H1 (cell line): Measurements from ENCODE around the gene NDUFS7. TPM values are rescaled to one million over a fixed set of nuclear protein-coding genes. Genes with fewer than 3 reads are reported as not detected.

Experiments used
- CTCF ChIA-PET: fragments of 300-600 bp; sonication (Branson Sonifier 250); formaldehyde crosslinking; loops from one replicate; lab custom pipeline; 2021; ENCODE audit not compliant: partially characterized antibody; lab: Charles Lee
- POLR2A ChIA-PET: fragments of 300-600 bp; sonication (Branson Sonifier 250); formaldehyde crosslinking; loops from one replicate; lab custom pipeline; 2021; ENCODE audit warnings: inconsistent platforms; ENCODE audit not compliant: partially characterized antibody; lab: Charles Lee
- DNase-seq, 2 experiments: peaks; one replicate each; pipeline versions ENCODE4 v3.0.0 to v3.0.0-alpha.2; 2010 to 2022; ENCODE audit warnings: low spot score in 2 of 2, low read depth in 1 of 2, mixed read lengths in 1 of 2
- FAIRE-seq: peaks from 2 replicates; lab custom pipeline; 2011; peaks lifted over from hg19 to GRCh38; lab: Jason Lieb, UNC
- H2AFZ ChIP-seq: 2 replicates; pipeline ENCODE4 v1.8.1; 2012; ENCODE audit warnings: low read length, inconsistent platforms
- H2AK5ac ChIP-seq: 2 replicates; pipeline ENCODE4 v1.6.1; 2013; ENCODE audit warnings: low read depth, low read length
- H2BK120ac ChIP-seq: replicated peaks from 2 replicates; pipeline ENCODE3; 2013; ENCODE audit warnings: low read depth, low read length, inconsistent platforms
- H2BK12ac ChIP-seq: 2 replicates; pipeline ENCODE4 v1.6.1; 2013; ENCODE audit warnings: low read depth, low read length
- H2BK15ac ChIP-seq: 2 replicates; pipeline ENCODE4 v1.6.1; 2013; ENCODE audit warnings: low read length
- H2BK20ac ChIP-seq: 2 replicates; pipeline ENCODE4 v1.6.1; 2013; ENCODE audit warnings: low read length
- H2BK5ac ChIP-seq: 2 replicates; pipeline ENCODE4 v1.6.1; 2013; ENCODE audit warnings: low read depth, low read length
- H3K14ac ChIP-seq: 2 replicates; pipeline ENCODE4 v1.6.1; 2013; ENCODE audit warnings: inconsistent platforms; ENCODE audit not compliant: insufficient read length
- H3K18ac ChIP-seq: 2 replicates; pipeline ENCODE4 v1.6.1; 2013; ENCODE audit warnings: low read length; ENCODE audit errors: extremely low read depth
- H3K23ac ChIP-seq: 2 replicates; pipeline ENCODE4 v1.6.1; 2013; ENCODE audit warnings: inconsistent platforms; ENCODE audit not compliant: insufficient read length
- H3K23me2 ChIP-seq: 2 replicates; pipeline ENCODE4 v1.6.1; 2013; ENCODE audit warnings: low read depth, low read length
- H3K27ac ChIP-seq: 2 replicates; pipeline ENCODE4 v1.6.1; 2011; ENCODE audit warnings: low read depth, low read length, inconsistent platforms
- H3K27me3 ChIP-seq, 4 experiments: replicated peaks in 1 of 4; 1 replicate in 1 of 4; 2 replicates in 3 of 4; pipeline versions ENCODE4 v1.6.1 to v1.8.1; 2011 to 2013; ENCODE audit warnings: low read length in 3 of 4, mild to moderate bottlenecking in 3 of 4, inconsistent platforms in 2 of 4, mixed read lengths in 2 of 4, moderate library complexity in 1 of 4; ENCODE audit not compliant: control insufficient read depth in 3 of 4, insufficient read depth in 3 of 4; ENCODE audit errors: extremely low read depth in 1 of 4
- H3K36me3 ChIP-seq, 4 experiments: 2 replicates each; pipeline versions ENCODE4 v1.6.1 to v1.8.1; 2011 to 2013; ENCODE audit warnings: mild to moderate bottlenecking in 4 of 4, low read length in 3 of 4, moderate library complexity in 2 of 4, control low read depth in 1 of 4, inconsistent platforms in 1 of 4; ENCODE audit not compliant: insufficient read depth in 4 of 4, control insufficient read depth in 2 of 4
- H3K4ac ChIP-seq: replicated peaks from 2 replicates; pipeline ENCODE3; 2013; ENCODE audit warnings: low read length, low read depth, mixed read lengths, inconsistent platforms; ENCODE audit not compliant: insufficient read length
- H3K4me1 ChIP-seq, 4 experiments: replicated peaks in 1 of 4; 1 replicate in 1 of 4; 2 replicates in 3 of 4; pipeline versions ENCODE4 v1.6.1 to v1.8.1; 2011 to 2013; ENCODE audit warnings: low read length in 3 of 4, inconsistent platforms in 2 of 4, mixed read lengths in 1 of 4; ENCODE audit not compliant: insufficient read depth in 4 of 4, control insufficient read depth in 3 of 4
- H3K4me2 ChIP-seq, 2 experiments: 2 replicates each; pipeline versions ENCODE4 v1.6.1 to v1.8.1; 2011 to 2013; ENCODE audit warnings: low read depth in 2 of 2, low read length in 2 of 2, control low read depth in 1 of 2, inconsistent platforms in 1 of 2, mild to moderate bottlenecking in 1 of 2; ENCODE audit not compliant: insufficient read depth in 1 of 2
- H3K4me3 ChIP-seq, 4 experiments: fragments of 200-600, 300-600 bp in 1 of 4; sonication (generic), shearing (Covaris generic), sonication (Bioruptor Twin) in 1 of 4; 2 replicates each; pipeline versions ENCODE4 v1.5.1 to v1.8.1; 2011 to 2016; ENCODE audit warnings: low read length in 4 of 4, low read depth in 3 of 4, control low read depth in 2 of 4, inconsistent platforms in 2 of 4, mild to moderate bottlenecking in 2 of 4, mixed read lengths in 1 of 4, moderate library complexity in 1 of 4; ENCODE audit not compliant: insufficient read depth in 2 of 4; ENCODE audit errors: extremely low read depth in 1 of 4
- H3K56ac ChIP-seq: replicated peaks from 2 replicates; pipeline ENCODE3; 2013; ENCODE audit warnings: low read depth, mild to moderate bottlenecking, mixed read lengths, low read length, inconsistent platforms; ENCODE audit not compliant: insufficient read length
- H3K79me1 ChIP-seq: 2 replicates; pipeline ENCODE4 v1.6.1; 2013; ENCODE audit warnings: low read depth, low read length, control low read depth
- H3K79me2 ChIP-seq, 2 experiments: 2 replicates each; pipeline versions ENCODE4 v1.6.1 to v1.8.1; 2012 to 2013; ENCODE audit warnings: low read length in 2 of 2, mild to moderate bottlenecking in 2 of 2, inconsistent platforms in 1 of 2; ENCODE audit not compliant: insufficient read depth in 2 of 2, control insufficient read depth in 1 of 2
- H3K9ac ChIP-seq, 4 experiments: replicated peaks in 1 of 4; 1 replicate in 1 of 4; 2 replicates in 3 of 4; pipeline versions ENCODE4 v1.6.1 to v1.8.1; 2011 to 2013; ENCODE audit warnings: low read depth in 3 of 4, low read length in 3 of 4, control low read depth in 2 of 4, mild to moderate bottlenecking in 2 of 4, moderate library complexity in 2 of 4, inconsistent platforms in 1 of 4; ENCODE audit errors: extremely low read depth in 1 of 4
- H3K9me3 ChIP-seq, 2 experiments: 2 replicates each; pipeline versions ENCODE4 v1.6.1 to v1.8.1; 2012 to 2013; ENCODE audit warnings: mild to moderate bottlenecking in 2 of 2, moderate library complexity in 2 of 2, control low read depth in 1 of 2, inconsistent platforms in 1 of 2, low read depth in 1 of 2, low read length in 1 of 2, mixed read lengths in 1 of 2; ENCODE audit not compliant: insufficient read depth in 2 of 2
- H4K20me1 ChIP-seq, 2 experiments: replicated peaks in 1 of 2; 2 replicates each; pipeline versions ENCODE3 to v1.8.1; 2011 to 2013; ENCODE audit warnings: inconsistent platforms in 2 of 2, low read length in 2 of 2, mild to moderate bottlenecking in 1 of 2; ENCODE audit not compliant: insufficient read depth in 2 of 2, control insufficient read depth in 1 of 2
- H4K5ac ChIP-seq: 2 replicates; pipeline ENCODE4 v1.6.1; 2013; ENCODE audit warnings: low read length, low read depth, mixed read lengths, inconsistent platforms; ENCODE audit not compliant: insufficient read length
- H4K8ac ChIP-seq: 2 replicates; pipeline ENCODE4 v1.8.0; 2013; ENCODE audit warnings: mild to moderate bottlenecking, moderate library complexity, low read length, inconsistent platforms; ENCODE audit not compliant: insufficient read depth; ENCODE audit errors: extremely low read depth
- H4K91ac ChIP-seq: replicated peaks from 2 replicates; pipeline ENCODE3; 2013; ENCODE audit warnings: low read length, mixed read lengths, inconsistent platforms; ENCODE audit not compliant: insufficient read length
- EP300 ChIP-seq, 2 experiments: IDR thresholded peaks; 1 replicate in 1 of 2; 2 replicates in 1 of 2; pipeline ENCODE4 v1.6.1; 2011 to 2012; ENCODE audit warnings: low read depth in 2 of 2, low read length in 2 of 2, mild to moderate bottlenecking in 2 of 2, borderline replicate concordance in 1 of 2, inconsistent platforms in 1 of 2, moderate library complexity in 1 of 2
- RAD21 ChIP-seq, 2 experiments: IDR thresholded peaks in 1 of 2; conservative IDR thresholded peaks in 1 of 2; 2 replicates each; pipeline ENCODE4 v1.6.1; 2011; ENCODE audit warnings: low read depth in 2 of 2, low read length in 2 of 2, improper control_type of control experiment in 1 of 2, inconsistent platforms in 1 of 2, mild to moderate bottlenecking in 1 of 2, moderate library complexity in 1 of 2
- WGBS, 2 experiments: shearing (Covaris generic) in 1 of 2; methylation state at CpG; one replicate each; pipeline versions ENCODE4 v1.1.6 to v1.1.7; 2013 to 2015; ENCODE audit warnings: low lambda C conversion rate in 2 of 2, mixed read lengths in 2 of 2, inconsistent platforms in 1 of 2, low coverage in 1 of 2, missing lambda C conversion rate in 1 of 2; ENCODE audit not compliant: insufficient replicate concordance in 2 of 2, insufficient coverage in 1 of 2, insufficient read length in 1 of 2; ENCODE audit errors: extremely low coverage in 1 of 2, missing lambda C conversion rate in 1 of 2; 5-methylcytosine and 5-hydroxymethylcytosine counted together
- polyA plus RNA-seq, 7 experiments: library from polyadenylated mRNA; depleted of rRNA in 3 of 7; stranded (reverse) in 5 of 7; unstranded in 2 of 7; fragments of >200 nt in 5 of 7; fragments of 200-250 nt in 2 of 7; gene quantifications; 1 replicate in 5 of 7; 2 replicates in 1 of 7; 4 replicates in 1 of 7; pipeline versions ENCODE4 v1.2.1 to v1.2.3, GENCODE V29; 2011 to 2013; ENCODE audit warnings: missing spikeins in 2 of 7, mixed read lengths in 2 of 7
- total RNA-seq: library from RNA; stranded (reverse); fragmentation: NEBNext Ultra II Directional; extraction: Animal tissue kit (Norgen Biotek cat#: 25700); gene quantifications from 2 replicates; pipeline ENCODE4 v1.2.1, GENCODE V29; 2021
- TF ChIP-seq, protein P1 (sequence below), 3 experiments: IDR thresholded peaks; 1 replicate in 2 of 3; 2 replicates in 1 of 3; pipeline versions ENCODE4 v1.5.1 to v1.6.1; 2011; ENCODE audit warnings: low read length in 3 of 3, mild to moderate bottlenecking in 3 of 3, inconsistent platforms in 2 of 3, low read depth in 1 of 3, moderate library complexity in 1 of 3; ENCODE audit not compliant: insufficient read depth in 1 of 3; ENCODE audit errors: control extremely low read depth in 1 of 3

Gene NDUFS7
- total and polyA plus RNA-seq, 2 of the 8 experiments (the other 6 are each of a cell fraction or from before 2014, with no cell fraction given) = 78.1 to 309 TPM

DNA sequence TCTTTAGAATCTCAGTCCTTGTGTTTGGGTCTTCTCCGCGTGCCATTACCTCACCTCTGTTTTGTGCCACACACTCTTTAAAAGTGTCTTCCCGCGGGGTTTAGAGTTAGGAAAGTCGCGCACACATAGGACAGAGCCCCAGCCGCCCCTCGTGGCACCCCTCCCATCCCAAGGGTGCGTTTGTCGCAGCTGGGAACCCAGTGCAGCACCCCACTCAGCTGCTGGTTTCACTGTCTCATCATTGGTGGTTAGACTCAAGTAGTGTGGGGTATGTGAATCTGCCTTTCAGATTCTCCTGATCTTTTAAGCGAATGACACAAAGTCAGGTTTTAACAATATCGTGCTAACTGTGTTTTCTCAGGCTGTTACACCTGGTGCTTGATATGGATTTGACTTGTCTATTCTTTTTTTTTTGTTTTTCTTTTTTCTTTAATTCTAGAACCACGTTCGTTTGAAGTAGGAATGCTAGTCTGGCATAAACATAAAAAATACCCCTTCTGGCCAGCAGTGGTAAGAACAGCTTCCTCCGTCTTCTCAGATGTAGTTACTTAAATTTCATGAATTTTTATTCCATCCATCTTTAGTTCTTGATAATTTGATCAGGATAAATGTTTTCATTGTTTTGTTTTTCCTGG lies 19.5 kb upstream of the NDUFS7 start:
- Histone ChIP-seq H3K14ac (no peak overlapping the region), H2BK5ac (no peak overlapping the region), H3K56ac (no peak overlapping the region), H3K36me3 (peaks cover 15 to 69% (median 42%) of the 10 kb centered on the region in 4 experiments), H3K23ac (no peak overlapping the region), H3K4me1 (peaks cover 0 to 4% (median 2%) of the 10 kb centered on the region in 4 experiments; a peak in 2 of 7 replicates), H2AK5ac (no peak overlapping the region), H3K27me3 (no peaks in the 10 kb centered on the region), H4K5ac (no peak overlapping the region), H4K8ac (no peak overlapping the region), H2BK120ac (no peak overlapping the region), H2BK15ac (no peak overlapping the region), H3K79me1 (peaks cover 2% of the 10 kb centered on the region; the same call in 1 of the 2 replicates), H4K91ac (no peak overlapping the region), H3K79me2 (peaks cover 0 to 6% of the 10 kb centered on the region in 2 experiments; a peak in 1 of 4 replicates), H2BK20ac (no peak overlapping the region), H3K4ac (no peak overlapping the region), H3K4me3 (no peak overlapping the region), H2BK12ac (no peak overlapping the region), H2AFZ (no peak overlapping the region), H3K18ac (no peak overlapping the region), H3K23me2 (no peaks in the 10 kb centered on the region), H3K9me3 (no peaks in the 10 kb centered on the region), H4K20me1 (peaks cover 0 to 20% of the 10 kb centered on the region in 2 experiments), H3K9ac (no peak overlapping the region), H3K27ac (no peak overlapping the region), H3K4me2 (no peak overlapping the region)
- WGBS, 2 experiments = 90% methylated on average over 15 of the region's 15 CpGs; no CpG with 5 or more reads in 1 of the 2 experiments
- FAIRE-seq (no peak), DNase-seq (no peak)
- no peak for TF ChIP-seq EP300 (IDR thresholded peaks at IDR 0.05; ENCODE audit: borderline replicate concordance in 1 of 2, low read depth in 2 of 2, low read length in 2 of 2)
- TF ChIP-seq, protein P1, sequence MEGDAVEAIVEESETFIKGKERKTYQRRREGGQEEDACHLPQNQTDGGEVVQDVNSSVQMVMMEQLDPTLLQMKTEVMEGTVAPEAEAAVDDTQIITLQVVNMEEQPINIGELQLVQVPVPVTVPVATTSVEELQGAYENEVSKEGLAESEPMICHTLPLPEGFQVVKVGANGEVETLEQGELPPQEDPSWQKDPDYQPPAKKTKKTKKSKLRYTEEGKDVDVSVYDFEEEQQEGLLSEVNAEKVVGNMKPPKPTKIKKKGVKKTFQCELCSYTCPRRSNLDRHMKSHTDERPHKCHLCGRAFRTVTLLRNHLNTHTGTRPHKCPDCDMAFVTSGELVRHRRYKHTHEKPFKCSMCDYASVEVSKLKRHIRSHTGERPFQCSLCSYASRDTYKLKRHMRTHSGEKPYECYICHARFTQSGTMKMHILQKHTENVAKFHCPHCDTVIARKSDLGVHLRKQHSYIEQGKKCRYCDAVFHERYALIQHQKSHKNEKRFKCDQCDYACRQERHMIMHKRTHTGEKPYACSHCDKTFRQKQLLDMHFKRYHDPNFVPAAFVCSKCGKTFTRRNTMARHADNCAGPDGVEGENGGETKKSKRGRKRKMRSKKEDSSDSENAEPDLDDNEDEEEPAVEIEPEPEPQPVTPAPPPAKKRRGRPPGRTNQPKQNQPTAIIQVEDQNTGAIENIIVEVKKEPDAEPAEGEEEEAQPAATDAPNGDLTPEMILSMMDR (IDR thresholded peaks at IDR 0.05; ENCODE audit: control extremely low read depth in 1 of 3, insufficient read depth in 1 of 3, low read depth in 1 of 3, low read length in 3 of 3) = peak in 1 of 3 experiments; percentile 1; a peak in 1 of 4 replicates
- 0 out of 4 replicates have a peak, but pooled peaks of 1 of the 2 experiments have one; percentile 5 for TF ChIP-seq RAD21 (IDR thresholded peaks at IDR 0.05 in 1 of 2, conservative IDR thresholded peaks at IDR 0.05 in 1 of 2; ENCODE audit: low read depth in 2 of 2, low read length in 2 of 2)
- ChIA-PET CTCF (interaction anchor here (0.6 to 1.6 kb wide), 8 partner anchors 9 to 275 kb away, joined by 3 to 7 read pairs (median 4); no protein-coding TSS in a partner anchor), POLR2A (interaction anchor here (0.7 to 1.8 kb wide), 6 partner anchors 8 to 91 kb away, joined by 3 to 5 read pairs (median 4); partner anchors contain the start of gene FAM174C)
